Astrocyte (in vitro differentiated cells and primary cell): Measurements from ENCODE around the gene KRT80.

ENCODE experiments used
- EZH2 ChIP-seq: IDR thresholded peaks from 2 replicates; pipeline ENCODE4 v1.6.1; 2012; ENCODE audit warnings: mild to moderate bottlenecking, low read length, inconsistent platforms; ENCODE audit not compliant: insufficient read depth
- TF ChIP-seq, protein P1 (sequence below): IDR thresholded peaks from 2 replicates; pipeline ENCODE4 v1.5.1; 2011; ENCODE audit warnings: low read depth, mild to moderate bottlenecking, inconsistent platforms, low read length, moderate library complexity; ENCODE audit not compliant: insufficient read depth

- TF ChIP-seq, protein P1, sequence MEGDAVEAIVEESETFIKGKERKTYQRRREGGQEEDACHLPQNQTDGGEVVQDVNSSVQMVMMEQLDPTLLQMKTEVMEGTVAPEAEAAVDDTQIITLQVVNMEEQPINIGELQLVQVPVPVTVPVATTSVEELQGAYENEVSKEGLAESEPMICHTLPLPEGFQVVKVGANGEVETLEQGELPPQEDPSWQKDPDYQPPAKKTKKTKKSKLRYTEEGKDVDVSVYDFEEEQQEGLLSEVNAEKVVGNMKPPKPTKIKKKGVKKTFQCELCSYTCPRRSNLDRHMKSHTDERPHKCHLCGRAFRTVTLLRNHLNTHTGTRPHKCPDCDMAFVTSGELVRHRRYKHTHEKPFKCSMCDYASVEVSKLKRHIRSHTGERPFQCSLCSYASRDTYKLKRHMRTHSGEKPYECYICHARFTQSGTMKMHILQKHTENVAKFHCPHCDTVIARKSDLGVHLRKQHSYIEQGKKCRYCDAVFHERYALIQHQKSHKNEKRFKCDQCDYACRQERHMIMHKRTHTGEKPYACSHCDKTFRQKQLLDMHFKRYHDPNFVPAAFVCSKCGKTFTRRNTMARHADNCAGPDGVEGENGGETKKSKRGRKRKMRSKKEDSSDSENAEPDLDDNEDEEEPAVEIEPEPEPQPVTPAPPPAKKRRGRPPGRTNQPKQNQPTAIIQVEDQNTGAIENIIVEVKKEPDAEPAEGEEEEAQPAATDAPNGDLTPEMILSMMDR = no peak
- TF ChIP-seq EZH2 = no peak
These were observed 44.1 kb upstream of the KRT80 start for GRCh38 chr12:52235822-52236361.
